ENCODE results near the gene UBE2C.
"Not testable (repeated sequence)": the region's sequence is repeated elsewhere in the genome, so short reads cannot be mapped to it uniquely, and the experiment has no call there.

UBE2C gene

GRCh38 chr20:45797955-45798354, 14.5 kb upstream of the UBE2C start:
- DNase-seq (ENCODE audit: low spot score), result not testable (repeated sequence)

GRCh38 chr20:45798935-45799642, 13.4 kb upstream of the UBE2C start:
- DNase-seq (ENCODE audit: low spot score), result peak; percentile 72

GRCh38 chr20:45801851-45802250, 10.6 kb upstream of the UBE2C start:
- no peak for DNase-seq (ENCODE audit: low spot score)

- no peak for DNase-seq (ENCODE audit: low spot score)
These were observed 2.1 kb upstream of the UBE2C start for GRCh38 chr20:45810191-45810970.

GRCh38 chr20:45813006-45813340, 529 bp downstream of the UBE2C start:
- no peak for DNase-seq (ENCODE audit: low spot score)

- DNase-seq (ENCODE audit: low spot score), result no peak
These were observed 1.0 kb downstream of the UBE2C start for GRCh38 chr20:45813489-45813888.

GRCh38 chr20:45814314-45814713, 1.9 kb downstream of the UBE2C start:
- no peak for DNase-seq (ENCODE audit: low spot score)

- DNase-seq (ENCODE audit: low spot score), result no peak
These were observed 4.5 kb downstream of the UBE2C start for GRCh38 chr20:45816951-45817350.

GRCh38 chr20:45817376-45818194, 5.1 kb downstream of the UBE2C start:
- DNase-seq (ENCODE audit: low spot score), result no peak

- no peak for DNase-seq (ENCODE audit: low spot score)
These were observed 5.8 kb downstream of the UBE2C start for GRCh38 chr20:45818239-45818638.

- DNase-seq (ENCODE audit: low spot score), result no peak
These were observed 7.0 kb downstream of the UBE2C start for GRCh38 chr20:45819466-45819865.

GRCh38 chr20:45821947-45822346, 9.5 kb downstream of the UBE2C start:
- no peak for DNase-seq (ENCODE audit: low spot score)

GRCh38 chr20:45822857-45823256, 10.4 kb downstream of the UBE2C start:
- no peak for DNase-seq (ENCODE audit: low spot score)

GRCh38 chr20:45823949-45824835, 11.7 kb downstream of the UBE2C start:
- DNase-seq (ENCODE audit: low spot score), result peak; percentile 73

- DNase-seq (ENCODE audit: low spot score), result no peak
These were observed 14.1 kb downstream of the UBE2C start for GRCh38 chr20:45826381-45827019.

- DNase-seq (ENCODE audit: low spot score), result no peak
These were observed 14.7 kb downstream of the UBE2C start, which contains the start of gene TNNC2 for GRCh38 chr20:45827030-45827652. Gene TNNC2, minus strand, starts transcription at chr20:45827312. Its CDS starts 64 bp downstream, at chr20:45827248.

GRCh38 chr20:45827712-45828111, 15.3 kb downstream of the UBE2C start:
- DNase-seq (ENCODE audit: low spot score), result no peak

- no peak for DNase-seq (ENCODE audit: low spot score)
These were observed 16.1 kb downstream of the UBE2C start for GRCh38 chr20:45828589-45828988.

- DNase-seq (ENCODE audit: low spot score), result not testable (repeated sequence)
These were observed 17.2 kb downstream of the UBE2C start for GRCh38 chr20:45829673-45830106.

GRCh38 chr20:45832619-45833018, 20.2 kb downstream of the UBE2C start:
- no peak for DNase-seq (ENCODE audit: low spot score)
